Measurements from ENCODE around the gene UQCC5.

DNA sequence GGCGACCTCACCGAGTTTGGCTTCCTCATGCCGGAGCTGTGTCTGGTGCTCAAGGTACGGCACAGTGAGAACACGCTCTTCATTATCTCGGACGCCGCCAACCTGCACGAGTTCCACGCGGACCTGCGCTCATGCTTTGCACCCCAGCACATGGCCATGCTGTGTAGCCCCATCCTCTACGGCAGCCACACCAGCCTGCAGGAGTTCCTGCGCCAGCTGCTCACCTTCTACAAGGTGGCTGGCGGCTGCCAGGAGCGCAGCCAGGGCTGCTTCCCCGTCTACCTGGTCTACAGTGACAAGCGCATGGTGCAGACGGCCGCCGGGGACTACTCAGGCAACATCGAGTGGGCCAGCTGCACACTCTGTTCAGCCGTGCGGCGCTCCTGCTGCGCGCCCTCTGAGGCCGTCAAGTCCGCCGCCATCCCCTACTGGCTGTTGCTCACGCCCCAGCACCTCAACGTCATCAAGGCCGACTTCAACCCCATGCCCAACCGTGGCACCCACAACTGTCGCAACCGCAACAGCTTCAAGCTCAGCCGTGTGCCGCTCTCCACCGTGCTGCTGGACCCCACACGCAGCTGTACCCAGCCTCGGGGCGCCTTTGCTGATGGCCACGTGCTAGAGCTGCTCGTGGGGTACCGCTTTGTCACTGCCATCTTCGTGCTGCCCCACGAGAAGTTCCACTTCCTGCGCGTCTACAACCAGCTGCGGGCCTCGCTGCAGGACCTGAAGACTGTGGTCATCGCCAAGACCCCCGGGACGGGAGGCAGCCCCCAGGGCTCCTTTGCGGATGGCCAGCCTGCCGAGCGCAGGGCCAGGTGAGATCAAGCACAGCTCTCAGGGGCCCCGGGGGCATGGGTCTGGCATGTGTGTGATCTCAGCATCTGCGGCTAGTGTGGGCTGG, 48.4 kb upstream of the UQCC5 start:
- TF ChIP-seq, protein P1, sequence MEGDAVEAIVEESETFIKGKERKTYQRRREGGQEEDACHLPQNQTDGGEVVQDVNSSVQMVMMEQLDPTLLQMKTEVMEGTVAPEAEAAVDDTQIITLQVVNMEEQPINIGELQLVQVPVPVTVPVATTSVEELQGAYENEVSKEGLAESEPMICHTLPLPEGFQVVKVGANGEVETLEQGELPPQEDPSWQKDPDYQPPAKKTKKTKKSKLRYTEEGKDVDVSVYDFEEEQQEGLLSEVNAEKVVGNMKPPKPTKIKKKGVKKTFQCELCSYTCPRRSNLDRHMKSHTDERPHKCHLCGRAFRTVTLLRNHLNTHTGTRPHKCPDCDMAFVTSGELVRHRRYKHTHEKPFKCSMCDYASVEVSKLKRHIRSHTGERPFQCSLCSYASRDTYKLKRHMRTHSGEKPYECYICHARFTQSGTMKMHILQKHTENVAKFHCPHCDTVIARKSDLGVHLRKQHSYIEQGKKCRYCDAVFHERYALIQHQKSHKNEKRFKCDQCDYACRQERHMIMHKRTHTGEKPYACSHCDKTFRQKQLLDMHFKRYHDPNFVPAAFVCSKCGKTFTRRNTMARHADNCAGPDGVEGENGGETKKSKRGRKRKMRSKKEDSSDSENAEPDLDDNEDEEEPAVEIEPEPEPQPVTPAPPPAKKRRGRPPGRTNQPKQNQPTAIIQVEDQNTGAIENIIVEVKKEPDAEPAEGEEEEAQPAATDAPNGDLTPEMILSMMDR (IDR thresholded peaks at IDR 0.05; ENCODE audit: extremely low read depth in 1 of 2, insufficient read depth in 1 of 2, low read depth in 1 of 2, low read length in 2 of 2) = no peak
- TF ChIP-seq MAX (IDR thresholded peaks at IDR 0.05; ENCODE audit: insufficient read depth, insufficient read length) = no peak
- TF ChIP-seq POLR2A (IDR thresholded peaks at IDR 0.05; ENCODE audit: low read depth, low read length) = no peak
- TF ChIP-seq POLR2AphosphoS5 (IDR thresholded peaks at IDR 0.05; ENCODE audit: insufficient read depth, low read depth, low read length) = no peak
- TF ChIP-seq JUN (IDR thresholded peaks at IDR 0.05; ENCODE audit: borderline replicate concordance, insufficient read depth, insufficient read length, low read depth) = no peak
- TF ChIP-seq EZH2 (IDR thresholded peaks at IDR 0.05; ENCODE audit: borderline replicate concordance, low read depth, low read length, severe bottlenecking) = no peak
- no peak for TF ChIP-seq GATA2 (IDR thresholded peaks at IDR 0.05; ENCODE audit: insufficient read depth, insufficient read length, low read depth, low read length)
- TF ChIP-seq MYC (IDR thresholded peaks at IDR 0.05; ENCODE audit: low read depth, low read length) = no peak
- TF ChIP-seq FOS (IDR thresholded peaks at IDR 0.05; ENCODE audit: borderline replicate concordance, insufficient read depth, low read length) = no peak
